ENCODE data around the gene LCN12. TPM values are rescaled to one million over a fixed set of nuclear protein-coding genes. Genes with fewer than 3 reads are reported as not detected.

LCN12 gene
- total RNA-seq, 1 experiment from 2014 or later = not detected

- no peak overlapping the region for H2AFZ ChIP-seq (ENCODE audit: low read length)
- no peak overlapping the region for H3K4me2 ChIP-seq (ENCODE audit: low read depth, low read length, poor library complexity, severe bottlenecking)
- peaks cover 5% of the 10 kb centered on the region; the same call in 1 of the 2 replicates for H4K20me1 ChIP-seq (ENCODE audit: insufficient read depth, low read depth, low read length)
- DNase-seq = no peak
- peaks cover 12% of the 10 kb centered on the region for H3K4me1 ChIP-seq (ENCODE audit: low read length)
- 0 out of 2 replicates have a peak, but pooled peaks cover 3% of the 10 kb centered on the region for H3K36me3 ChIP-seq (ENCODE audit: insufficient read depth, low read length)
- H3K9me2 ChIP-seq (replicated peaks; ENCODE audit: insufficient read depth, low read length) = no peaks in the 10 kb centered on the region
- peaks cover 12% of the 10 kb centered on the region for H3K79me2 ChIP-seq (ENCODE audit: low read length)
- no peaks in the 10 kb centered on the region for H3K9me3 ChIP-seq (ENCODE audit: low read length)
- H3K27ac ChIP-seq (ENCODE audit: low read length) = no peak overlapping the region
- no peak overlapping the region for H3K9ac ChIP-seq (ENCODE audit: low read length)
- H3K27me3 ChIP-seq (ENCODE audit: low read length) = no peaks in the 10 kb centered on the region
- no peak overlapping the region for H3K4me3 ChIP-seq (ENCODE audit: low read length)
These were observed 10.6 kb upstream of the LCN12 start for GRCh38 chr9:136941231-136942111.

DNA sequence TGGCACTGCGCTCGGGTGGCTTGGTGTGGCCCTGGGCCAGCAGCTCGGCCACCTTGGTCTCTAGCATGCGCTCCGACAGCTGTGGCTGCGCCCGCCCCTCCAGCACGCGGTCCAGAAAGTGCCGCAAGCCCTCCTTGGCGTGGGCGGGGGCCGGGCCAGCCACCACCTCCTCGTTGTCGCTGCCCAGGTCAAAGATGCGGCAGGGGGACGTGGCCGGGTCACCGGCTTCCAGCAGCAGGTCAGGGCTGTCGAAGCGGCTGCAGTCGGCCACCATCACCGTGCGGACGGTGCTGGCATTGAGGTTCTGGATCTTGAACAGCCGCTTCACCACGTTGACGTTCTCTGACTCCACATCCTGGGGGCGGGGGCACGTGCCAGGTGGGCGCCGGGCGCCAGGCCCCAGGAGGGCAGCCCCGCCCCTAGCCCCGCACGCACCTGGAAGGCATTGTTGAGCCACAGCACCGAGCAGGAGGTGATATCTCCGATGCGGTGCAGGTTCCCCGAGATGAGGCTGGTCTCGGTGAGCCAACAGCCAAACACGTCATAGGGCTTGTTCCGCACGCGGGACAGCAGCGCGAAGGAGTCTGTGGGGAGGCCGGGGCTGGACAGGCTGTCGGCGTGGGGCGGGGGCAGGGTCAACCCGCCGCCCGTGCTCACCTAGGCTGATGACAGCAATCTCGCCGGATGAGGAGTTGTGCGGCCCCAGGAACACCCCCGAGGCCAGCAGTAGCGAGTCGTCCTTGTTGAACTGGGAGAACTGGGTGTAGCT, 9.8 kb upstream of the LCN12 start:
- peak overlapping the region; percentile 93; the same call in 1 of the 2 replicates for H3K4me3 ChIP-seq (ENCODE audit: low read length)
- H3K9me2 ChIP-seq (replicated peaks; ENCODE audit: insufficient read depth, low read length) = no peaks in the 10 kb centered on the region
- H3K36me3 ChIP-seq (ENCODE audit: insufficient read depth, low read length) = 0 out of 2 replicates have a peak, but pooled peaks cover 3% of the 10 kb centered on the region
- H3K9me3 ChIP-seq (ENCODE audit: low read length) = no peaks in the 10 kb centered on the region
- peak overlapping the region; percentile 78 for H3K4me2 ChIP-seq (ENCODE audit: low read depth, low read length, poor library complexity, severe bottlenecking)
- no peak overlapping the region for H2AFZ ChIP-seq (ENCODE audit: low read length)
- no peak for DNase-seq
- peak overlapping the region; percentile 95; the same call in 1 of the 2 replicates for H3K9ac ChIP-seq (ENCODE audit: low read length)
- H3K79me2 ChIP-seq (ENCODE audit: low read length) = peaks cover 12% of the 10 kb centered on the region
- no peak overlapping the region for H3K27ac ChIP-seq (ENCODE audit: low read length)
- peaks cover 5% of the 10 kb centered on the region; the same call in 1 of the 2 replicates for H4K20me1 ChIP-seq (ENCODE audit: insufficient read depth, low read depth, low read length)
- no peaks in the 10 kb centered on the region for H3K27me3 ChIP-seq (ENCODE audit: low read length)
- peaks cover 12% of the 10 kb centered on the region for H3K4me1 ChIP-seq (ENCODE audit: low read length)

DNA sequence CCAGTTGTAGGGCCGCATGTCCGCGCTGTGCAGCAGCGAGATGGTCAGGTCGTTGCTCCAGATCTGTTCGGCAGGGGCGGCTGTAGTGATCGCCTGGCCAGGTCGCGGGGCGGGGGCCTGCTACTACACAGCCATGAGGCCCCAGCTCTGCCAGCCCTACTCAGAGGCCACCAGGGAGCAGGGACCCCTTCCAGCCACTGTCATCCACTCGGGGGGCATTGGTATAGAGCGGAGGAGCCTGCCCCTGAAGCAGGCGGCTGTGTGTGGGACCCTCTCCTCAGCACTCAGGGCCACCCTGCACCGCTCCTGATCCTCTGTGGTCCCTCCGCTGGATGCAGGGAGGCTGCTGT, 9.2 kb upstream of the LCN12 start:
- Histone ChIP-seq H3K4me3 (ENCODE audit: low read length) (peak overlapping the region; percentile 93; the same call in 1 of the 2 replicates), H3K27ac (ENCODE audit: low read length) (no peak overlapping the region), H4K20me1 (ENCODE audit: insufficient read depth, low read depth, low read length) (peaks cover 5% of the 10 kb centered on the region; the same call in 1 of the 2 replicates), H3K9ac (ENCODE audit: low read length) (peak overlapping the region; percentile 95), H2AFZ (ENCODE audit: low read length) (no peak overlapping the region), H3K27me3 (ENCODE audit: low read length) (no peaks in the 10 kb centered on the region), H3K36me3 (ENCODE audit: insufficient read depth, low read length) (0 out of 2 replicates have a peak, but pooled peaks cover 3% of the 10 kb centered on the region), H3K4me2 (ENCODE audit: low read depth, low read length, poor library complexity, severe bottlenecking) (peak overlapping the region; percentile 78), H3K9me2 (replicated peaks; ENCODE audit: insufficient read depth, low read length) (no peaks in the 10 kb centered on the region), H3K79me2 (ENCODE audit: low read length) (peaks cover 12% of the 10 kb centered on the region), H3K9me3 (ENCODE audit: low read length) (no peaks in the 10 kb centered on the region), H3K4me1 (ENCODE audit: low read length) (peaks cover 13% of the 10 kb centered on the region)
- DNase-seq = no peak

GRCh38 chr9:136943291-136944211, 8.5 kb upstream of the LCN12 start:
- Histone ChIP-seq H4K20me1 (ENCODE audit: insufficient read depth, low read depth, low read length) (peaks cover 5% of the 10 kb centered on the region; the same call in 1 of the 2 replicates), H3K9me2 (replicated peaks; ENCODE audit: insufficient read depth, low read length) (no peaks in the 10 kb centered on the region), H3K9ac (ENCODE audit: low read length) (peak overlapping the region; percentile 95), H3K4me2 (ENCODE audit: low read depth, low read length, poor library complexity, severe bottlenecking) (peak overlapping the region; percentile 78), H3K4me3 (ENCODE audit: low read length) (peak overlapping the region; percentile 93), H3K27ac (ENCODE audit: low read length) (peak overlapping the region; percentile 60), H3K36me3 (ENCODE audit: insufficient read depth, low read length) (0 out of 2 replicates have a peak, but pooled peaks cover 3% of the 10 kb centered on the region), H3K4me1 (ENCODE audit: low read length) (peaks cover 17% of the 10 kb centered on the region), H3K79me2 (ENCODE audit: low read length) (peaks cover 12% of the 10 kb centered on the region), H2AFZ (ENCODE audit: low read length) (no peak overlapping the region), H3K9me3 (ENCODE audit: low read length) (no peaks in the 10 kb centered on the region), H3K27me3 (ENCODE audit: low read length) (no peaks in the 10 kb centered on the region)
- peak; percentile 74 for DNase-seq

DNA sequence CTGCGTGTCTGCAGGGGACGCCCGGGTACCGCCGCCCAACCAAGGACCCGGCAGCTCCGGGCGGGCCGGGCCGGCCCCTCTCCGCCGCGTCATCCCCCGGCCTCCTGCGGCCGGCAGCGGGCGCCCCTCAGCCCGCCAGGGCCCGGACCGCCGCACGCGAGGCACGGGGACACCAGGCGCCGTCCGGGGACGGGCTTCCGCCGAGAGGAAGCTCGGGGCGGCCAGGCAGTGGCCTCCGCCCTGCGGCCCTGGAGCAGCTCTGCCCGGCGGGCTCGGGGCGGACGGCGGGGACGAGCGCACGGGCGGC, 7.9 kb upstream of the LCN12 start:
- Histone ChIP-seq H3K9ac (ENCODE audit: low read length) (peak overlapping the region; percentile 95), H3K27me3 (ENCODE audit: low read length) (no peaks in the 10 kb centered on the region), H3K9me2 (replicated peaks; ENCODE audit: insufficient read depth, low read length) (no peaks in the 10 kb centered on the region), H2AFZ (ENCODE audit: low read length) (no peak overlapping the region), H3K4me2 (ENCODE audit: low read depth, low read length, poor library complexity, severe bottlenecking) (peak overlapping the region; percentile 78), H3K4me3 (ENCODE audit: low read length) (peak overlapping the region; percentile 93), H4K20me1 (ENCODE audit: insufficient read depth, low read depth, low read length) (peaks cover 5% of the 10 kb centered on the region; the same call in 1 of the 2 replicates), H3K4me1 (ENCODE audit: low read length) (peaks cover 19% of the 10 kb centered on the region), H3K9me3 (ENCODE audit: low read length) (no peaks in the 10 kb centered on the region), H3K27ac (ENCODE audit: low read length) (peak overlapping the region; percentile 60), H3K79me2 (ENCODE audit: low read length) (peaks cover 12% of the 10 kb centered on the region), H3K36me3 (ENCODE audit: insufficient read depth, low read length) (0 out of 2 replicates have a peak, but pooled peaks cover 1% of the 10 kb centered on the region)
- DNase-seq = no peak

DNA sequence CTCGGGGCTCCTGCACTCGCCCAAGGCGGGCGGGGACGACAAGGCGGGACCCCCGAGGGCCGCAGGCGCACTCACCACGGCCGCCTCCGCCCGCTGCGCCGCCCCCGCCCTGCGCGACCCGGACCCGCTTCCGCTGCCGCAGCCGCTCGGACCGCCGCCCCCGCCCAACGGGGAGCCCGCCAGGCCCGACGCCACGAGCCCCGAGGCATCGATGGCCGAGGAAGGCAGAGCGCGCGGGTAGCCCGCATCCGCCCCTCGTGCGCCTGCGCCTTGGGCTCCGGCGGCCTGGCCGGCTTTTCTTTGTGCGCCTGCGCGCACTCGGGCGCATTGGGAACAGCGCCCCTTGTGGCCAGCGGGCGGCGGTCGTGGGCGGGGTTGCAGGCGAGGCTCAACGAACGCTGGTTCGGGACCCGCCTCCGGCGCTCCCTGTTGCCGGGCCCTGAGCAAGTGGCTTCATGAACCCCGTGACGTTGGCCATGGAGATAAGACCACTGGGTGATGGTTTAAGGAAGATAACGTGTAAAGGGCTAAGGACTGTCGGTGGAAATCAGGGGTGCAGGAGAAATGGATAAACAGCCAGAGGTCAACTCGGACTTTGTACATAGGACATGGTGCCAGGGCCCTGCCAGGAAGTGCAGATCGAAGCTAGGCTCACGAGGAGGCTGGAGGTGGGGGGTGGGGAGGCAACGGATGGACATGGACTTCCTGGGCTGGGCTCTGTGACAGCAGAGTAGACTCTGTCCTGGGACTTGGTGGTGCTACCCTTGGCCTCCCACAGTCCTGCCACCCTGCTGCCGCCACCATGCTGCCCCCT, 7.3 kb upstream of the LCN12 start, which contains the start of the genes C8G and FBXW5:
C8G (plus strand) TSS at position 725 of the 814 bp plus-strand sequence; CDS start at position 803, 78 bp downstream.
FBXW5 (minus strand) TSS at position 220 of the 814 bp plus-strand sequence. CDS start 655 bp downstream, outside the sequence.
- peak; percentile 98 for DNase-seq
- Histone ChIP-seq H3K27me3 (ENCODE audit: low read length) (no peaks in the 10 kb centered on the region), H3K9ac (ENCODE audit: low read length) (peak within 1 kb of the TSS; percentile 95), H2AFZ (ENCODE audit: low read length) (no peak within 1 kb of the TSS), H3K27ac (ENCODE audit: low read length) (peak within 1 kb of the TSS; percentile 60), H3K4me2 (ENCODE audit: low read depth, low read length, poor library complexity, severe bottlenecking) (peak within 1 kb of the TSS; percentile 78), H3K79me2 (ENCODE audit: low read length) (peaks cover 12% of the 10 kb centered on the region), H4K20me1 (ENCODE audit: insufficient read depth, low read depth, low read length) (peaks cover 5% of the 10 kb centered on the region; the same call in 1 of the 2 replicates), H3K36me3 (ENCODE audit: insufficient read depth, low read length) (no peaks in the 10 kb centered on the region), H3K4me1 (ENCODE audit: low read length) (peaks cover 22% of the 10 kb centered on the region), H3K4me3 (ENCODE audit: low read length) (peak within 1 kb of the TSS; percentile 93), H3K9me3 (ENCODE audit: low read length) (no peaks in the 10 kb centered on the region), H3K9me2 (replicated peaks; ENCODE audit: insufficient read depth, low read length) (no peaks in the 10 kb centered on the region)

Measured in Karpas-422 (cell line).